Measurements from ENCODE around the gene MPPED2.
A peak's percentile ranks its signal among the peaks of the same experiment; 100 is the strongest.

The MPPED2 gene

DNA sequence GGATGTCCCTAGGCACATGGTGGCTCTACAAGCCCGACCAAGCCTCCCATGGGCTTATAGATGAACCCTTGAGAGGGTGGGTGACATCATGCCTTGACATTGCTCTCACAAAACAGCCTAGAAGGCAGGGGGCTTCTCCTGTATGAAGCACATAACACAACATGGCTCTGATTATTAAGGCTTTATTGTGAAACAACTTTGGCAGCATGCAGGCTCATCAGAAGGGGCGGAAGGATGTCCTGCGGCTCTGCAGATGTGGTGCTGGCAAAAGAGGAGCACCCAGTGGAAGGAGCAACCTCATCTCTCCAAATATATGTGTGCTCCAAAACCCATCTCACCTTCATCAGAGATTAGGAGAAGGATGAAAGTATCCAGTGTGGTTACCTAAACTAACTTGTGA lies 100.4 kb downstream of the MPPED2 start:
- DNase-seq (ENCODE audit: low spot score), result no peak

DNA sequence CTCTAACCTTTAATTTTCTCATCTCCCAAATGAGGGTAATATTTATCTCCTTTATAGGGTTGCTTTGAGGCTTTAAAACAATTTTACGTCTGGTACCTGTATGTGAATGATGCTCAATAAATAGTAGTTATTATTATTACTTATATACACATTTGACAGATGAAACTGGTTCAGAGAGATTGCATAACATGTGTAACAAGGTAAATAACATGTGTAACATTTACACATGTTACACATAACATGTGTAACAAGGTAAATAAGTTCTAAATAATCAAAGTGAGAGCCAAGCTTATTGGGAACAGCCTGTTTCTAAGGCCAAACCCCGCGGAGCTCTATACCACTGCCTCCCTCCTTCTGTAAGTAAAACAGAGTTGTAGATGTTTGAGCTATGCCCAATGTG lies 100.9 kb downstream of the MPPED2 start:
- no peak for DNase-seq (ENCODE audit: low spot score)

- DNase-seq (ENCODE audit: low spot score), result no peak
These were observed 103.1 kb downstream of the MPPED2 start for GRCh38 chr11:30483056-30483455.

GRCh38 chr11:30481796-30482195 lies 104.4 kb downstream of the MPPED2 start:
- no peak for DNase-seq (ENCODE audit: low spot score)

GRCh38 chr11:30481330-30481729 lies 104.8 kb downstream of the MPPED2 start:
- no peak for DNase-seq (ENCODE audit: low spot score)

DNA sequence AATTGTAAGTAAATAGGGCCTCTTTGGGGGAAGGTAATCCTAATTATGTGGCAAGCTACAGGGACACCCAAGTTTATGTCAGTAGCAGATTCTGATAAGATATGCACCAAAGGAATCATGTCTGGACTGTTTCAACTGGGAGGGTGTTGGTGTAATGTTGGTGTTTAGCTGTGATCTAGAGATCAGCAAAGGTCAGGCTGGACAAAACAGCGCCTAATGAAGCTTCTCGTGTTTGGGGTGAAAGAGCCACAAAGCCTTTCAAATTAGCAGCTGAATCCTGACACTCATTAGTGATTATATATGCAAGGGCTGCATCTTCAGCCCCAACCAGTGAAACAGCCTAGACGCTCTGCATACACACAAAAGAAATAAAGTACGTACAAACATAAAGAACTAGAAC lies 106.3 kb downstream of the MPPED2 start:
- no peak for DNase-seq (ENCODE audit: low spot score)

GRCh38 chr11:30478923-30479322 lies 107.2 kb downstream of the MPPED2 start:
- no peak for DNase-seq (ENCODE audit: low spot score)

GRCh38 chr11:30477061-30477460 lies 109.1 kb downstream of the MPPED2 start:
- no peak for DNase-seq (ENCODE audit: low spot score)

- DNase-seq (ENCODE audit: low spot score), result peak; percentile 5
These were observed 111.8 kb downstream of the MPPED2 start for GRCh38 chr11:30474151-30474954.

DNA sequence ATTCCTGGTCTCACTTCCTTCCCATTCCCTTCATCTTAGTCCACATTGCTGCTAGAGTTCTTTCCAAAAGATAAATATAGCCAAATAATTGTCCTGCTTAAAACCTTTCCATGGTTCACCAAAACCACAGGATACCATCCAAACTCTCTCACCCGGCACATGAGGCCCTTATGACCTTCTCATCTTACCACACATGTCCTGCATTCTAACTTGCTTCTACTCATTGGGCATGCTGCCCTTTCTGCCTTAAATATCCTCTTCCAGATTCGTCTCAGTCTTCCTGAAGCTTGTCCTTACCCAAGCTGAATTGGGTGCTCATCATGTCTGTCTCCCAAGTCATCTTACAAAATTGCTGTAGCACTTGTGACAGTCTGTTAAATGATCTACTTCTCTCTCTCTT lies 114.9 kb downstream of the MPPED2 start:
- DNase-seq (ENCODE audit: low spot score), result no peak

DNA sequence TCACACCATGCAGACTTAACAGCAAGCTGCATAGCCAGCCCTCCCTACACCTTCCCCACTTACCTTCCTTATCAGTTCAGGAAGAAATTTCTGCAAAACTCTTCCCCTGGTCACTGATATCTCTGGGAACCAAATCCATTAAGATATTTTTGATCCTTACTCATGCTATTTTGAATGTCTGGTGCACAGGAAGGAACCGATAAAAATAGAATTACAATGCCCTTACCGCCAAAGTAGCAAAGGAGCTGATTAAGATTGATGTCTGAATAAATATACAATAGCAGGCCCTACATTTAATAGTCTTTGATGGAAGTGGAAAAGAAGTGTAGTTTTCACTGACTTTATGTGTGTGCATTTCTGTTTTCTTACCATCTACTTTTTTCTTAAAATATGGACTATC lies 117.3 kb downstream of the MPPED2 start:
- DNase-seq (ENCODE audit: low spot score), result no peak

GRCh38 chr11:30467176-30467575 lies 119.0 kb downstream of the MPPED2 start:
- DNase-seq (ENCODE audit: low spot score), result no peak

DNA sequence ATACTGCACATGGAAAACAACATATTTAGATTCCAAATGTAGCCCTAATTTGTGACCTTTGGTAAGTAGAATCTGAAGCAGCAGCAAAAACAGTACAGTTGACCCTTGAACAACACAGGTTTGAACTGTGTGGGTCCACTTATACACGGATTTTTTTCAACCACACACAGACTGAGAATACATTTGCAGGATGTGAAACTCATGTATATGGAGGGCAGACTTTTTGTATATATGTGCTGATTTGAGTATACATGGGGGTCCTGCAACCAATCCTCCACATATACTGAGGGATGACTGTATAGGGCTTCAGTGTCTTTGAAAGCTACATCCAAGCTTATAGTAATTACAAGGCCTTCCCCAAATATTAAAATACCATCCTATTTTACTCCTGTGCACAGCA lies 120.5 kb downstream of the MPPED2 start:
- no peak for DNase-seq (ENCODE audit: low spot score)

DNA sequence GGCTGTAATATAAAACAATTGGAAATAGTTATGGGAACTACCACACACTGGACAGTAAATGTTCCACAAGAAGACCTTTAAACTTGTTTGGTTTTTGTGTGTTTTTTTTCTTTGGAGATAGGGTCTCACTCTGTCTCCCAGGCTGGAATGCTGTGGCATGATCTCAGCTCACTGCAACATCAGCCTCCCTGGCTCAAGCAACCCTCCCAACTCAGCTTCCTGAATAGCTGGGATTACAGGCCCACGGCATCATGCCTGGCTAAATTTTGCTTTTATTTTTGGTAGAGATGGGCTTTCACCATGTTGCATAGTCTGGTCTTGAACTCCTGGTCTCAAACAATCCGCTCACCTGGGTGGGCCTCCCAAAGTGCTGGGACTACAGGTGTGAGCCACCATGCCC lies 121.0 kb downstream of the MPPED2 start:
- no peak for DNase-seq (ENCODE audit: low spot score)

- no peak for DNase-seq (ENCODE audit: low spot score)
These were observed 122.9 kb downstream of the MPPED2 start for GRCh38 chr11:30463266-30463665.

GRCh38 chr11:30462421-30462820 lies 123.7 kb downstream of the MPPED2 start:
- no peak for DNase-seq (ENCODE audit: low spot score)

DNA sequence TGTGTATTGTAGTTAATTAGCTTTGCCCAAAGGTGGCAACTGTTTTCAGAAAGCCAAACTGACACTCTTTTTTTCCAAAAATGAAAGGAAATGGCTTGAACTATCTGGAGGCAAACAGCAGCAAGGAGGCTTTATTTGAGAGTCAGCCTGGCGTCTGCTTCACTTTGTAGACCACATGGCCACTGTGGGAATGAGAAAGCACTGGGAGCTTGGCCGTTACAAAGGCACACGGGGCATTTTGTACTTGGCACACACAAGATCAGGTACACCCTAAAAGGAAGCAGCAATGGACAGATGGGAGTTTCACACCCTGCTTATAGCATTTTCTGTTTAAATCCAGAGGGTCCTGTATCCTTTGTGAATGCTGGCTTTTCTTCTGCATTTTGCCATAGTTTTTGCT lies 126.3 kb downstream of the MPPED2 start:
- no peak for DNase-seq (ENCODE audit: low spot score)

DNA sequence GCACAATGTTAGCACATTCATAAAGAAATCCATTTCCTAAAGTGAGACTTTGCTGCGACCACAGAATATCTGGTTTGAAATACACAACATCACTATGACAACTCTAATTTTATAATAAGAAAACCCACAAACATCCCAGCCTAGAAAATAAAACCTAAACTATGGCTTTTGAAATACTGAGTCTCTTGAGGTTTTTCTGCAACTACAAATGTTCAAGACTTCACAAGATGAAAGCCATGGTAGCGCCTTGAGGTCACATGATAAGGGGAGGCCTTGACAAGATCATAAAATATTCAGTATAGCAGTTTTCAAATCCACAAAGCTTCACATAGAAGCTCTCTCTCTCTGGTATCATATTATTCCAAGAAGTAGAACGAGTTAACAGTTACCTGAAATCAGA lies 126.8 kb downstream of the MPPED2 start:
- no peak for DNase-seq (ENCODE audit: low spot score)

GRCh38 chr11:30458541-30458940 lies 127.6 kb downstream of the MPPED2 start:
- no peak for DNase-seq (ENCODE audit: low spot score)

DNA sequence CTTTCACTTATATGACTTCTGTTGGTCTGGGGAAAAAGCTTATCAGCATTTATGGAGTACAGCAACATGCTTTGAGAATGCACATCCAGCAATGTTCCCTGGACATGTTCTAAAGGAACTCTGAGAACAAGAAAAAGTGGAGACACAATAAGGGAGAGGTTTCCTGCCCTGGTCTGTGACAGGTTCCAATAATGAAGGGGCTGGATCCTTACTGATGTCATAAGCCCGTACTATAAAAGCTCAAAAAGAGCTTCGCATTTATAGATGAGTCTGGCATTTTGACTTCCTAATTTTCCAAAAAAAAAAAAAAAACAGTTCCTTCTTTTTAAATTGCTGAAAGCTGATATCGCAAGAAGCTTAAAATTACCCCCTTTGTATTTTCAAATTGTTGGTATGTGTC lies 129.1 kb downstream of the MPPED2 start:
- no peak for DNase-seq (ENCODE audit: low spot score)

GRCh38 chr11:30455025-30455424 lies 131.1 kb downstream of the MPPED2 start:
- no peak for DNase-seq (ENCODE audit: low spot score)

GRCh38 chr11:30454541-30454940 lies 131.6 kb downstream of the MPPED2 start:
- no peak for DNase-seq (ENCODE audit: low spot score)

DNA sequence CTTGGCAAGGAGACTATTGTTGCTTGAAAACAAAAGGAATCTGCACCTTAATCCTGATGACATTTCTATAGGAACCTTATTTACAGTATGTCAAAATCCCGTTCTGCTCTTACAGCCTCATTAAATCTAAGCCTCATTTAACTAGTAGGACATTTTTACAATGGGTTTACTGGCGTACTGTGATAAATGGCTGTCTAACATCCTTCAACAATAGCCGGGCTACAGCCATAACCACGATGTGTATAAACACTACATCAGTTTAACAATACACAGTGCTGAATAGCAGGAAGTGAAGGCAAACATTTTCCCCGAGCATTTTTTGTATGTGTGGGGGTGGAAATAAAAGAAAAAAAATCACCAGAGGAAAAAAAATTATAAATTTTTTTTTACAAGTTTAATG lies 132.0 kb downstream of the MPPED2 start:
- no peak for DNase-seq (ENCODE audit: low spot score)

DNA sequence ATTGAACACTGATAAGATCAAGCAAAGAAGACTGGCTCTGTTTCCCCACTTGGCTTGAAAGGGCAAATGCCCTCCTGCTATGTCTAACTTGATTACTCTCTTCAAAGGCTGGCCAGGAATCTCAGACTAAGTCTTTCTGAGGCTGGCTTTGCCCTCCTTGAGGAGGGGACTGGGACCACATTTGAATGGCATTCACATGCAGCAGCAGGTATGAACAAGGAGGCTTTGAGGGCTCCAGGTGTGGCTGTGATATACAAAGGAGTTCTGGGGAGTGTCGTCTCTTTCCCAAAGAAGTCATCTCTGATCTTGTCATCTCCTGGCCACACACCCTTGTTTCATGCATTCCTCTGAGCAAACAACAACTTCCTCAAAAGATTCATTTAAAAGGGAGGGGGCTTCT lies 132.4 kb downstream of the MPPED2 start:
- no peak for DNase-seq (ENCODE audit: low spot score)

Measured in NAMALWA (cell line).